Measurements from ENCODE around the gene USP21. TPM values are rescaled to one million over a fixed set of nuclear protein-coding genes. Genes with fewer than 3 reads are reported as not detected.

USP21 gene
- total and polyA plus RNA-seq, 2 of the 8 experiments (the other 6 are each of a cell fraction or from before 2014, with no cell fraction given) = 23.9 to 36.3 TPM

- TF ChIP-seq RAD21 (IDR thresholded peaks at IDR 0.05 in 1 of 2, conservative IDR thresholded peaks at IDR 0.05 in 1 of 2; ENCODE audit: low read depth in 2 of 2, low read length in 2 of 2) = no peak
- no peak for TF ChIP-seq GABPA (IDR thresholded peaks at IDR 0.05; ENCODE audit: borderline replicate concordance, insufficient read depth, low read length)
- no peak for TF ChIP-seq TBP (IDR thresholded peaks at IDR 0.05; ENCODE audit: low read depth, low read length)
- no peak for TF ChIP-seq NRF1 (IDR thresholded peaks at IDR 0.05; ENCODE audit: low read depth, low read length)
- no peak for TF ChIP-seq CHD1 (IDR thresholded peaks at IDR 0.05; ENCODE audit: low read depth, low read length)
- TF ChIP-seq E2F6 (IDR thresholded peaks at IDR 0.05) = no peak
These were observed 20.9 kb upstream of the USP21 start (continued) for GRCh38 chr1:161138431-161138830.
